ENCODE results near the gene CBLB.

DNA sequence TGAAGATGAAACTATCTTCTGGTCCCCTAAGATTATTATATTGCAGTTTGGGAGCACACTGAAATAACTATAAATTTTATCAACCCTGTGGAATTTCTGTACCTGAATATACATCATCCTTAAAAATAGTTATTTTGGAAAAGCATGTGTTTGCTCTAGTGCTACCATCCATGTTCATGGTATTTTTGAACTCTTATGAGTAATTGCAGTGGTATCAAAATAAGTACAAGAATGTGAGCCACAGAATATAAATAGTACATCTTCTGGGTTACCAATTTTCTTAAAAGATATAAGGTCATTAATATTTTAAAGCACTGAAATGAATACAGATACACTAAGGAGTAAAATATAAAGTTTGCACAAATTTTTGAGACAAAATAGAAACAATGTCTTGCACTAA, 206.5 kb downstream of the CBLB start:
- TF ChIP-seq, protein P1, sequence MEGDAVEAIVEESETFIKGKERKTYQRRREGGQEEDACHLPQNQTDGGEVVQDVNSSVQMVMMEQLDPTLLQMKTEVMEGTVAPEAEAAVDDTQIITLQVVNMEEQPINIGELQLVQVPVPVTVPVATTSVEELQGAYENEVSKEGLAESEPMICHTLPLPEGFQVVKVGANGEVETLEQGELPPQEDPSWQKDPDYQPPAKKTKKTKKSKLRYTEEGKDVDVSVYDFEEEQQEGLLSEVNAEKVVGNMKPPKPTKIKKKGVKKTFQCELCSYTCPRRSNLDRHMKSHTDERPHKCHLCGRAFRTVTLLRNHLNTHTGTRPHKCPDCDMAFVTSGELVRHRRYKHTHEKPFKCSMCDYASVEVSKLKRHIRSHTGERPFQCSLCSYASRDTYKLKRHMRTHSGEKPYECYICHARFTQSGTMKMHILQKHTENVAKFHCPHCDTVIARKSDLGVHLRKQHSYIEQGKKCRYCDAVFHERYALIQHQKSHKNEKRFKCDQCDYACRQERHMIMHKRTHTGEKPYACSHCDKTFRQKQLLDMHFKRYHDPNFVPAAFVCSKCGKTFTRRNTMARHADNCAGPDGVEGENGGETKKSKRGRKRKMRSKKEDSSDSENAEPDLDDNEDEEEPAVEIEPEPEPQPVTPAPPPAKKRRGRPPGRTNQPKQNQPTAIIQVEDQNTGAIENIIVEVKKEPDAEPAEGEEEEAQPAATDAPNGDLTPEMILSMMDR (IDR thresholded peaks at IDR 0.05; ENCODE audit: insufficient read depth, low read depth, low read length): no peak
- no peak for TF ChIP-seq EZH2 (IDR thresholded peaks at IDR 0.05; ENCODE audit: insufficient read depth, low read length)

Measured in astrocyte (in vitro differentiated cells and primary cell).